Neural progenitor cell (in vitro differentiated cells): ENCODE measurements around the gene ACOXL.

Experiments used
- CTCF ChIP-seq: fragments of 200-600 bp; sonication (generic); IDR thresholded peaks from 2 replicates; pipeline ENCODE4 v1.5.1; 2017; ENCODE audit warnings: antibody characterized with exemption, mild to moderate bottlenecking
- EZH2 ChIP-seq: fragments of 200-600 bp; sonication (generic); IDR thresholded peaks from 2 replicates; pipeline ENCODE4 v1.6.1; 2017; ENCODE audit warnings: antibody characterized with exemption, mild to moderate bottlenecking, moderate library complexity
- EZH2phosphoT487 ChIP-seq: fragments of 200-600 bp; sonication (generic); IDR thresholded peaks from 2 replicates; pipeline ENCODE4 v1.6.1; 2017; ENCODE audit warnings: antibody characterized with exemption

- no peak for TF ChIP-seq CTCF
- no peak for TF ChIP-seq EZH2phosphoT487
- TF ChIP-seq EZH2, result no peak
Observed at GRCh38 chr2:110946902-110947301, 214.5 kb downstream of the ACOXL start.
